Activated naive CD4-positive, alpha-beta T cell (primary cell): ENCODE data around the gene AKAP12.

Experiments used
- DNase-seq, 4 experiments: peaks; one replicate each; lab custom pipeline; 2025; lab: John Stamatoyannopoulos, UW

AKAP12 gene

GRCh38 chr6:151239603-151240035 is at the start of gene AKAP12:
Gene AKAP12, plus strand, starts transcription at chr6:151239967. Its CDS starts 596 bp downstream, at chr6:151240563.
- DNase-seq = no peak

GRCh38 chr6:151191527-151191926 is 48.2 kb upstream of the AKAP12 start:
- no peak for DNase-seq

GRCh38 chr6:151196555-151196954 is 43.2 kb upstream of the AKAP12 start:
- DNase-seq = no peak

GRCh38 chr6:151197556-151197955 is 42.2 kb upstream of the AKAP12 start:
- no peak for DNase-seq

GRCh38 chr6:151199991-151200390 is 39.8 kb upstream of the AKAP12 start:
- no peak for DNase-seq

- no peak for DNase-seq
Observed at GRCh38 chr6:151205721-151206600, 33.8 kb upstream of the AKAP12 start.

- no peak for DNase-seq
Observed at GRCh38 chr6:151207674-151208073, 32.1 kb upstream of the AKAP12 start.

GRCh38 chr6:151209071-151209831 is 30.5 kb upstream of the AKAP12 start:
- no peak for DNase-seq

- DNase-seq = no peak
Observed at GRCh38 chr6:151211075-151211474, 28.7 kb upstream of the AKAP12 start.

GRCh38 chr6:151213352-151213751 is 26.4 kb upstream of the AKAP12 start:
- DNase-seq = no peak

- no peak for DNase-seq
Observed at GRCh38 chr6:151215999-151216398, 23.8 kb upstream of the AKAP12 start.

GRCh38 chr6:151216804-151217203 is 23.0 kb upstream of the AKAP12 start:
- no peak for DNase-seq

GRCh38 chr6:151219192-151219591 is 20.6 kb upstream of the AKAP12 start:
- no peak for DNase-seq

GRCh38 chr6:151224076-151224475 is 15.7 kb upstream of the AKAP12 start:
- DNase-seq = no peak

GRCh38 chr6:151225919-151226318 is 13.8 kb upstream of the AKAP12 start:
- no peak for DNase-seq

GRCh38 chr6:151228788-151229400 is 10.9 kb upstream of the AKAP12 start:
- DNase-seq = no peak

- DNase-seq = no peak
Observed at GRCh38 chr6:151229401-151230276, 10.1 kb upstream of the AKAP12 start.

GRCh38 chr6:151230277-151230577 is 9.5 kb upstream of the AKAP12 start:
- DNase-seq = no peak

GRCh38 chr6:151232899-151233298 is 6.9 kb upstream of the AKAP12 start:
- DNase-seq = no peak

GRCh38 chr6:151233731-151234130 is 6.0 kb upstream of the AKAP12 start:
- no peak for DNase-seq

- DNase-seq = no peak
Observed at GRCh38 chr6:151236668-151237401, 2.9 kb upstream of the AKAP12 start.
